ENCODE results near the gene KRTAP10-7.

DNA sequence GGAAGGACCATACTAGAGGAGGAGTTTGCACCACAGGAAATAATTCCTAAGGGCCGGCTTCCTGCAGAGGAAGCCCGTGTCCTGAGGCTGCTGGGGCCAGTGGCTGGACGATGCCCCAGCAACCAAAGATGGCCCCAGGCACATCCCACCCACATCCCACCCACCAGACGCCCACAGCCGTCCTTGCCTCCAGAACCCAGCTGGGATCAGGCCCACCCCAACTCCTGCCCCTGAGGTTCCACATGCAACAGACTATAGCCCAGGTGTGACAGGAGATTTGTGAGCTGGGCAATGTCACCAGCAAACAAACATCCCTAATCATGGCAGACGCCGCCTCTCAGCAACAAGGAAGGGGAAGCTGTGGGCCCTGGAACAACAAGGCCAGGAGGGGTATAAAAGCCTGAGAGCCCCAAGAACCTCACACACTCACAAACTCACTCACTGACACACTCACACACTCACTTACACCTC is 26.3 kb downstream of the KRTAP10-7 start, which contains the start of gene KRTAP10-9:
- TF ChIP-seq, protein P1, sequence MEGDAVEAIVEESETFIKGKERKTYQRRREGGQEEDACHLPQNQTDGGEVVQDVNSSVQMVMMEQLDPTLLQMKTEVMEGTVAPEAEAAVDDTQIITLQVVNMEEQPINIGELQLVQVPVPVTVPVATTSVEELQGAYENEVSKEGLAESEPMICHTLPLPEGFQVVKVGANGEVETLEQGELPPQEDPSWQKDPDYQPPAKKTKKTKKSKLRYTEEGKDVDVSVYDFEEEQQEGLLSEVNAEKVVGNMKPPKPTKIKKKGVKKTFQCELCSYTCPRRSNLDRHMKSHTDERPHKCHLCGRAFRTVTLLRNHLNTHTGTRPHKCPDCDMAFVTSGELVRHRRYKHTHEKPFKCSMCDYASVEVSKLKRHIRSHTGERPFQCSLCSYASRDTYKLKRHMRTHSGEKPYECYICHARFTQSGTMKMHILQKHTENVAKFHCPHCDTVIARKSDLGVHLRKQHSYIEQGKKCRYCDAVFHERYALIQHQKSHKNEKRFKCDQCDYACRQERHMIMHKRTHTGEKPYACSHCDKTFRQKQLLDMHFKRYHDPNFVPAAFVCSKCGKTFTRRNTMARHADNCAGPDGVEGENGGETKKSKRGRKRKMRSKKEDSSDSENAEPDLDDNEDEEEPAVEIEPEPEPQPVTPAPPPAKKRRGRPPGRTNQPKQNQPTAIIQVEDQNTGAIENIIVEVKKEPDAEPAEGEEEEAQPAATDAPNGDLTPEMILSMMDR (IDR thresholded peaks at IDR 0.05): no peak
- no peak for TF ChIP-seq POLR2AphosphoS5 (IDR thresholded peaks at IDR 0.05)
- no peak for TF ChIP-seq POLR2A (IDR thresholded peaks at IDR 0.05)

All from prostate gland (tissue), 2 donors.